Esophagus squamous epithelium (tissue), 5 donors: ENCODE measurements around the gene COPB2. TPM values are rescaled to one million over a fixed set of nuclear protein-coding genes. Genes with fewer than 3 reads are reported as not detected.
A peak's percentile ranks its signal among the peaks of the same experiment; 100 is the strongest.

Experiments used
- DNase-seq: peaks from one replicate; lab custom pipeline; 2025; lab: John Stamatoyannopoulos, UW
- H3K27ac ChIP-seq, 4 donors: fragments of 200-600 bp; sonication (generic); one replicate each; pipeline ENCODE4 v1.5.1; 2016 to 2019; ENCODE audit warnings: mild to moderate bottlenecking in 1 of 4
- H3K27me3 ChIP-seq, 4 donors: fragments of 200-600 bp; sonication (generic); 1 replicate in 3 of 4; 2 replicates in 1 of 4; pipeline versions ENCODE4 v1.5.1 to v1.6.0; 2017 to 2021; ENCODE audit warnings: antibody characterized with exemption in 1 of 4
- H3K36me3 ChIP-seq, 3 donors: fragments of 200-600 bp; sonication (generic); one replicate each; pipeline ENCODE4 v1.5.1; 2016 to 2019
- H3K4me1 ChIP-seq, 3 donors: fragments of 200-600 bp; sonication (generic); one replicate each; pipeline ENCODE4 v1.5.1; 2017 to 2019
- H3K4me3 ChIP-seq, 4 donors: fragments of 200-600 bp; sonication (generic); 1 replicate in 3 of 4; 2 replicates in 1 of 4; pipeline ENCODE4 v1.5.1; 2016 to 2019; ENCODE audit warnings: mild to moderate bottlenecking in 2 of 4, moderate library complexity in 1 of 4
- H3K9me3 ChIP-seq, 3 donors: fragments of 200-600 bp; sonication (generic); one replicate each; pipeline ENCODE4 v1.5.1; 2016 to 2019
- POLR2A ChIP-seq, 4 donors: fragments of 450-650 bp; IDR thresholded peaks; one replicate each; pipeline ENCODE4 v1.6.1; 2017; ENCODE audit warnings: antibody characterized with exemption in 4 of 4, mild to moderate bottlenecking in 4 of 4, moderate library complexity in 3 of 4
- WGBS, 2 donors: methylation state at CpG; one replicate each; pipeline ENCODE4 v1.1.5; 2018; 5-methylcytosine and 5-hydroxymethylcytosine counted together
- intact Hi-C: fragments of 100-400 bp; cut with DNase I; formaldehyde crosslinking; loops from one replicate; pipeline ENCODE4 v1.15.0; 2022
- total RNA-seq, 4 donors: library from RNA; depleted of rRNA; stranded (reverse); fragments of >200 nt; gene quantifications; one replicate each; pipeline ENCODE4 v1.1.0, GENCODE V29; 2016
- TF ChIP-seq, protein P1 (sequence below), 6 experiments: fragments of 450-650 bp in 4 of 6; fragments of 200-600 bp in 2 of 6; sonication (generic) in 2 of 6; IDR thresholded peaks; one replicate each; pipeline ENCODE4 v1.5.1; 2016 to 2019; ENCODE audit warnings: antibody characterized with exemption in 6 of 6, mild to moderate bottlenecking in 4 of 6, moderate library complexity in 4 of 6
- donor health status: DM: yes; HTN: yes; CAD: no.

The COPB2 gene
- total RNA-seq, 4 donors from 2014 or later, result 62.6 to 103 (median 86.8) TPM

DNA sequence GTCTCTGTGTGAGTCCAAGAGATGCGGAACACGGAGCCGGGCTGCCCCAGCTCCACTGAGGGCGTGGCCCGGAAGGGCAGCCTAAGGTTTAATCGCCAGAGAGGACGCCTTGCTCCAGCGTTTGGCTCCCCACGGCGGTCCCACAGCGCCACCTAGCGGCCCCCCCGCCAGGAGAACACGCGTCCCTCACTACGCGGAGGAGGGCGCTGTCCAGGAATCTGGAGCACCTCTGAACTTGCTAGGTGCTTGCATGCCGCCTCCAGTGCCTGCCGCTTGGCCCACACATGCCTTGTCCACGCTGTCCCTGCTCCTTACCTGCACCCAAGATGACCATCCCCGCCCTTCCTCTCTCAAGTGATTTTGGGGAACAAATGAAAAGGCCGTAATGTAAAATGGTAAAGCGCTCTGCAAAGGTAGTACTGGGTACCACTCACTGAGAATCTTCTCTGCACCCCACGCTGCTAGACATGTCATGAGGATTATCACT is 60.0 kb downstream of the COPB2 start:
- Histone ChIP-seq H3K4me1 (peaks cover 0 to 9% (median 3%) of the 10 kb centered on the region in 3 donors), H3K9me3 (no peaks in the 10 kb centered on the region), H3K27ac (no peak overlapping the region), H3K4me3 (peak overlapping the region in 2 of 4 donors; percentile 3 to 48), H3K27me3 (peaks cover 0 to 39% (median 0%) of the 10 kb centered on the region in 4 donors), H3K36me3 (no peaks in the 10 kb centered on the region)
- TF ChIP-seq POLR2A (IDR thresholded peaks at IDR 0.05), result no peak
- TF ChIP-seq, protein P1, sequence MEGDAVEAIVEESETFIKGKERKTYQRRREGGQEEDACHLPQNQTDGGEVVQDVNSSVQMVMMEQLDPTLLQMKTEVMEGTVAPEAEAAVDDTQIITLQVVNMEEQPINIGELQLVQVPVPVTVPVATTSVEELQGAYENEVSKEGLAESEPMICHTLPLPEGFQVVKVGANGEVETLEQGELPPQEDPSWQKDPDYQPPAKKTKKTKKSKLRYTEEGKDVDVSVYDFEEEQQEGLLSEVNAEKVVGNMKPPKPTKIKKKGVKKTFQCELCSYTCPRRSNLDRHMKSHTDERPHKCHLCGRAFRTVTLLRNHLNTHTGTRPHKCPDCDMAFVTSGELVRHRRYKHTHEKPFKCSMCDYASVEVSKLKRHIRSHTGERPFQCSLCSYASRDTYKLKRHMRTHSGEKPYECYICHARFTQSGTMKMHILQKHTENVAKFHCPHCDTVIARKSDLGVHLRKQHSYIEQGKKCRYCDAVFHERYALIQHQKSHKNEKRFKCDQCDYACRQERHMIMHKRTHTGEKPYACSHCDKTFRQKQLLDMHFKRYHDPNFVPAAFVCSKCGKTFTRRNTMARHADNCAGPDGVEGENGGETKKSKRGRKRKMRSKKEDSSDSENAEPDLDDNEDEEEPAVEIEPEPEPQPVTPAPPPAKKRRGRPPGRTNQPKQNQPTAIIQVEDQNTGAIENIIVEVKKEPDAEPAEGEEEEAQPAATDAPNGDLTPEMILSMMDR (IDR thresholded peaks at IDR 0.05), result peak; percentile 89 to 99 (median 97)
- 3 to 9% methylated on average over 20 to 24 of the region's 25 CpGs for WGBS, 2 donors
- DNase-seq, result no peak
- intact Hi-C loops, result loop anchor here (5.0 kb wide), 2 partner anchors 217 to 392 kb away; no protein-coding TSS in a partner anchor

DNA sequence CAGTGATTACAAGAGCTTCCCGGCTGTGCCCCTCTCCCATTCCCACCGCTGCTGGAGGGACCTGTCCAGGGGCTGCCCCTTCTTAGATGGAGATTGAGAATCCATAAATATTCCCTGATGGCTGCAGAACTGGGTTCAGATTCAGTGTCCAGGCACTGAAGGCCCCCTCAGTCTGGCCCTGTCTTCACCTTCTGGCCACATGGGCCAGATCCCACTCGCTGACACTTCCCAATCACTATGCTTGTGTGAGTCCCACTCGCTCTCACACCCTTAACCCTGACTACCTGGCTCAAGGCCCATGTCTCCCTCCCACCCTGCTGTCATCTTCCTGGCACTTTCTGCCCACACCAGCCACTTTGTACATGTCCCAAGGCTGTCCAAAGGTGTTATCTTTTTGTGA is 61.1 kb downstream of the COPB2 start:
- Histone ChIP-seq H3K36me3 (no peaks in the 10 kb centered on the region), H3K4me1 (peaks cover 0 to 9% (median 3%) of the 10 kb centered on the region in 3 donors), H3K4me3 (no peak overlapping the region), H3K27ac (no peak overlapping the region), H3K27me3 (peaks cover 0 to 39% (median 0%) of the 10 kb centered on the region in 4 donors), H3K9me3 (no peaks in the 10 kb centered on the region)
- 90 to 94% methylated on average over 2 to 3 of the region's 4 CpGs for WGBS, 2 donors
- TF ChIP-seq, protein P1 (IDR thresholded peaks at IDR 0.05), result no peak
- TF ChIP-seq POLR2A (IDR thresholded peaks at IDR 0.05), result no peak
- DNase-seq, result no peak
- intact Hi-C loops, result loop anchor here (5.0 kb wide), 2 partner anchors 216 to 391 kb away; no protein-coding TSS in a partner anchor

DNA sequence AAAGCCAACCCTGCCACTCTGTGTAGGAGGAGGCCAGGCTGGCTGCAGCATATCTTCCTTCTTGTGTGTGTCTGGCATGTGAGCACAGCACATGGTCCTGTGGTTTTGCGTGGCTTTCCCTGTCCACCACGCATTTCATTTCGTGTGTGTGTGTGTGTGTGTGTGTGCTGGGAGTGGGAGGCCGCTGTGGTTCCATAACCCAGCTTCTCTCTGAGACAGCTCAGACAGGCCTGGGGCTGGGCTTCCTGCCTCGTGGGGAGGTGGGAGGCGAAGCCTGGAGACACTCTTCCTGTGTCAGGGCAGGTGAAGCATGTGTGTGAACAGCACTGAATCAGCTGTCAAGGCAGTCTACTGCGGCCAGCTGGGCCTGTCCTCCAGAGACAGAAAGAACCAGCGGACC is 61.6 kb downstream of the COPB2 start:
- Histone ChIP-seq H3K4me1 (peaks cover 0 to 9% (median 3%) of the 10 kb centered on the region in 3 donors), H3K36me3 (no peaks in the 10 kb centered on the region), H3K27ac (no peak overlapping the region), H3K27me3 (peaks cover 0 to 39% (median 0%) of the 10 kb centered on the region in 4 donors), H3K9me3 (no peaks in the 10 kb centered on the region), H3K4me3 (no peak overlapping the region)
- intact Hi-C loops, result loop anchor here (5.0 kb wide), 2 partner anchors 216 to 391 kb away; no protein-coding TSS in a partner anchor
- WGBS, 2 donors, result 82% methylated on average over 4 of the region's 8 CpGs; no CpG with 5 or more reads in 1 of the 2 donors
- DNase-seq, result no peak
- TF ChIP-seq, protein P1 (IDR thresholded peaks at IDR 0.05), result no peak
- TF ChIP-seq POLR2A (IDR thresholded peaks at IDR 0.05), result no peak

GRCh38 chr3:139327231-139327630 is 62.2 kb downstream of the COPB2 start:
- WGBS, 2 donors, result 75% methylated on average over 5 of the region's 5 CpGs
- H3K4me3 ChIP-seq, result no peak overlapping the region
- H3K27me3 ChIP-seq, result peaks cover 0 to 35% (median 0%) of the 10 kb centered on the region in 4 donors
- no peak overlapping the region for H3K27ac ChIP-seq
- H3K36me3 ChIP-seq, result no peaks in the 10 kb centered on the region
- no peak for DNase-seq
- TF ChIP-seq POLR2A (IDR thresholded peaks at IDR 0.05), result no peak
- TF ChIP-seq, protein P1 (IDR thresholded peaks at IDR 0.05), result no peak
- no peaks in the 10 kb centered on the region for H3K9me3 ChIP-seq
- intact Hi-C loops, result loop anchor here (5.0 kb wide), 2 partner anchors 215 to 390 kb away; no protein-coding TSS in a partner anchor
- peaks cover 0 to 9% (median 3%) of the 10 kb centered on the region in 3 donors for H3K4me1 ChIP-seq

GRCh38 chr3:139326707-139327106 is 62.7 kb downstream of the COPB2 start:
- Histone ChIP-seq H3K27me3 (peaks cover 0 to 30% (median 0%) of the 10 kb centered on the region in 4 donors), H3K27ac (no peak overlapping the region), H3K36me3 (no peaks in the 10 kb centered on the region), H3K9me3 (no peaks in the 10 kb centered on the region), H3K4me3 (no peak overlapping the region), H3K4me1 (peaks cover 0 to 9% (median 3%) of the 10 kb centered on the region in 3 donors)
- WGBS, 2 donors, result 68 to 92% methylated on average over 4 of the region's 4 CpGs
- intact Hi-C loops, result loop anchor here (5.0 kb wide), 2 partner anchors 214 to 389 kb away; no protein-coding TSS in a partner anchor
- DNase-seq, result no peak
- TF ChIP-seq POLR2A (IDR thresholded peaks at IDR 0.05), result no peak
- TF ChIP-seq, protein P1 (IDR thresholded peaks at IDR 0.05), result no peak
